Measurements from ENCODE around the gene MARCKSL1.
"Not testable (repeated sequence)": the region's sequence is repeated elsewhere in the genome, so short reads cannot be mapped to it uniquely, and the experiment has no call there.

Gene MARCKSL1

GRCh38 chr1:32335790-32336590, at the start of gene MARCKSL1:
TSS of gene MARCKSL1 (minus strand) at chr1:32336233. CDS start at chr1:32336033, 200 bp downstream.
- peak; percentile 54 for DNase-seq

GRCh38 chr1:32380057-32380456, 44.0 kb upstream of the MARCKSL1 start:
- DNase-seq: no peak

GRCh38 chr1:32377541-32378220, 41.6 kb upstream of the MARCKSL1 start:
- no peak for DNase-seq

GRCh38 chr1:32376199-32376598, 40.2 kb upstream of the MARCKSL1 start:
- no peak for DNase-seq

- DNase-seq: no peak
Measured at GRCh38 chr1:32373996-32374592, 38.1 kb upstream of the MARCKSL1 start.

- DNase-seq: no peak
Measured at GRCh38 chr1:32372149-32372756, 36.2 kb upstream of the MARCKSL1 start.

GRCh38 chr1:32367912-32368635, 32.0 kb upstream of the MARCKSL1 start:
- DNase-seq: no peak

GRCh38 chr1:32365445-32365844, 29.4 kb upstream of the MARCKSL1 start:
- no peak for DNase-seq

- DNase-seq: no peak
Measured at GRCh38 chr1:32364836-32365235, 28.8 kb upstream of the MARCKSL1 start.

GRCh38 chr1:32363713-32364112, 27.7 kb upstream of the MARCKSL1 start:
- no peak for DNase-seq

GRCh38 chr1:32362474-32363313, 26.7 kb upstream of the MARCKSL1 start, which contains the start of the genes FAM229A and TSSK3:
TSS of gene FAM229A (minus strand) at chr1:32362485. CDS start at chr1:32362091, 394 bp downstream.
TSS of gene TSSK3 (plus strand) at chr1:32362539. CDS start at chr1:32362702, 163 bp downstream.
- no peak for DNase-seq

- no peak for DNase-seq
Measured at GRCh38 chr1:32361674-32362473, 25.8 kb upstream of the MARCKSL1 start.

- no peak for DNase-seq
Measured at GRCh38 chr1:32361308-32361673, 25.3 kb upstream of the MARCKSL1 start.

GRCh38 chr1:32358435-32358834, 22.4 kb upstream of the MARCKSL1 start:
- DNase-seq: no peak

- DNase-seq: no peak
Measured at GRCh38 chr1:32357614-32358013, 21.6 kb upstream of the MARCKSL1 start.

- DNase-seq: no peak
Measured at GRCh38 chr1:32356478-32356877, 20.4 kb upstream of the MARCKSL1 start.

GRCh38 chr1:32355778-32356177, 19.7 kb upstream of the MARCKSL1 start:
- DNase-seq: not testable (repeated sequence)

- no peak for DNase-seq
Measured at GRCh38 chr1:32353886-32354570, 18.0 kb upstream of the MARCKSL1 start.

- DNase-seq: no peak
Measured at GRCh38 chr1:32353431-32353830, 17.4 kb upstream of the MARCKSL1 start.

- no peak for DNase-seq
Measured at GRCh38 chr1:32352831-32353383, 16.9 kb upstream of the MARCKSL1 start.
